ENCODE results near the gene SMIM20. TPM values are rescaled to one million over a fixed set of nuclear protein-coding genes. Genes with fewer than 3 reads are reported as not detected.

The SMIM20 gene
- total RNA-seq, 2 experiments from 2014 or later = 24.2 to 24.7 TPM

GRCh38 chr4:25977397-25978170 lies 63.6 kb downstream of the SMIM20 start:
- POLR2A ChIA-PET = no interaction called here
- CTCF ChIA-PET = interaction anchor here (1.0 kb wide), 1 partner anchor 8 kb away, joined by 5 read pairs; no protein-coding TSS in a partner anchor

DNA sequence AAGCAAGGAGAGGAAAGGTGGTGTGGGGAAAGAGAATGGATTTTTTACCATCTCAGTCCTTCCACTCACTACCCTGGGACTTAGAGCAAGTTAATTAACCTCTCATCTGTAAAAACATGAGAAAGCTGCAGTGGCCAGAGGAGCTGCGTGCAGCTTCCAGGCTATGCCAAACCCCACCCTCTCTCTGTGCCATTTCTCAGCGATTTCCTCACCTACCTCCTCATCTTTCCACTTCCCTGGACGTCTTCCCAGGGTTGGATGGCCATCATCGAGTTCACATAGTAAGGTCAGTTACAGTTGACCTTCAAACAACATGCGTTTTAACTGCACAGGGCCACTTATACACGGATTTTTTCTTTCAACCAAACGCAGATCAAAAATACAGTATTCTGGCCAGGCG lies 64.3 kb downstream of the SMIM20 start:
- POLR2A ChIA-PET = no interaction called here

More for the DNA sequence above, 64.3 kb downstream of the SMIM20 start:
- CTCF ChIA-PET = no interaction called here

Other genes starting within 250 kb of the SMIM20 start
- gene SEL1L3, start 51.2 kb upstream of the SMIM20 start, total RNA-seq = 10 to 100 TPM; 51.6 TPM